Measurements from ENCODE around the gene ARRB2. TPM values are rescaled to one million over a fixed set of nuclear protein-coding genes. Genes with fewer than 3 reads are reported as not detected.
A peak's percentile ranks its signal among the peaks of the same experiment; 100 is the strongest.

ARRB2 gene
- total RNA-seq (2022) (20.7 and 25.1 TPM in 2 replicates), Bru-seq, nascent RNA (percentile 40 among the genes with signal in this experiment), BruChase-seq, experiment 1, labeled RNA remaining after a 6-hour chase (percentile 51 among the genes with signal in this experiment), BruChase-seq, experiment 2, labeled RNA remaining after a 2-hour chase (percentile 49 among the genes with signal in this experiment)
- long read RNA-seq, transcript ARRB2-216 (14 exons, 1,348 nt) = major isoform, 5 of 9 reads
- long read RNA-seq, partial matches to known transcripts = 0 of 9 reads
- long read RNA-seq, other reads (novel, unspliced or antisense) = 3 of 9 reads

DNA sequence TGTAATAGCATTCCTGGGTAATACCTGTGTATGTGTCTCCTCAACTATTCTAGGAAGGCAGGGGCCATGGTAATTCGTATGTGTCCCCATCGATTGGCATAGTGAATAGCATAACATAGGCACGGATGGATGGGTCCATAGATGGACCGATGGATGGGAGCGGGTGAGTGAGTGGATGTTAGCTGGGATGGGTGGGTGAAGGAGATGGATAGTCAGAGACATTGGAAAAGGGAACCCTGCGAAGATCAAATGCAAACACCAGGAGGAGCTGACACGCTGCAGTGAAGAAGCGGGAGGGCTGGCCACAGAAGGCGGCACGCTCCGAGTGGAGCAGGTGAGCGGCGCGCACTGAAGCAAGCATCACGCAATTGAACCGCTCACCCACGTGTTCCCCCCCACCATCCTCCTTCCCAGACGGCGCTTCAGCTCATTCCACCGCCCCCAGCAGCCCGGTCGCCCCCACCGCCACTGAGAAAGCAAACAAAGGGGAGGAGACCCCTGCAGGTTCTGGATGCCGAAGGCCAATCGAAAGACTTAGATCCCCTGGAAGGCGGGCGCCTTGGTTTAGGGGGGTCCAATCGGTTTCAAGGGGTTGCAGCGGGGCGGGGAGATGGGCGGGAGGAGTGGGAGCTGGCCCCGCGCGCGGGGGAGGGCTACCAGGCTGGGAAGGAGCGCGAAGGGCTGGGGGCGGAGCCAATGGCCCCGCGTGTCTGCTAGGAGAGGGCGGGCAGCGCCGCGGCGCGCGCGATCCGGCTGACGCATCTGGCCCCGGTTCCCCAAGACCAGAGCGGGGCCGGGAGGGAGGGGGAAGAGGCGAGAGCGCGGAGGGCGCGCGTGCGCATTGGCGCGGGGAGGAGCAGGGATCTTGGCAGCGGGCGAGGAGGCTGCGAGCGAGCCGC lies at the start of gene ARRB2:
ARRB2 (plus strand) TSS at position 839 of the 899 bp plus-strand sequence. CDS start 90 bp downstream, outside the sequence.
- DNase-seq (ENCODE audit: unreplicated experiment) = peak; percentile 97
- BruUV-seq (replicated peaks) = no TSS peak
- Mint-ChIP-seq H3K4me1 (ENCODE audit: insufficient read depth, unreplicated experiment) (peaks cover 11% of the 10 kb centered on the region), H3K9me3 (ENCODE audit: unreplicated experiment) (no peaks in the 10 kb centered on the region), H3K27me3 (ENCODE audit: insufficient read depth, unreplicated experiment) (no peaks in the 10 kb centered on the region), H3K27ac (ENCODE audit: low read depth, unreplicated experiment) (peak within 1 kb of the TSS; percentile 53), H3K36me3 (ENCODE audit: insufficient read depth, unreplicated experiment) (peaks cover 4% of the 10 kb centered on the region), H3K4me3 (ENCODE audit: unreplicated experiment) (peak within 1 kb of the TSS; percentile 66)
- POLR2A ChIA-PET = interaction anchor here (0.6 to 1.9 kb wide), 16 partner anchors 10 to 1832 kb away, joined by 3 to 14 read pairs (median 4); partner anchors contain the start of genes CXCL16, GLTPD2, MED11 and MINK1
- CTCF ChIA-PET = interaction anchor here (0.6 to 1.5 kb wide), 7 partner anchors 145 to 222 kb away, joined by 3 read pairs; partner anchors contain the start of genes CHRNE and GP1BA
- intact Hi-C loops (cut with micrococcal nuclease) = loop anchor here (1.0 to 2.0 kb wide), 3 partner anchors 21 to 179 kb away; partner anchors contain the start of gene MED11
- TF ChIP-seq, protein P1, sequence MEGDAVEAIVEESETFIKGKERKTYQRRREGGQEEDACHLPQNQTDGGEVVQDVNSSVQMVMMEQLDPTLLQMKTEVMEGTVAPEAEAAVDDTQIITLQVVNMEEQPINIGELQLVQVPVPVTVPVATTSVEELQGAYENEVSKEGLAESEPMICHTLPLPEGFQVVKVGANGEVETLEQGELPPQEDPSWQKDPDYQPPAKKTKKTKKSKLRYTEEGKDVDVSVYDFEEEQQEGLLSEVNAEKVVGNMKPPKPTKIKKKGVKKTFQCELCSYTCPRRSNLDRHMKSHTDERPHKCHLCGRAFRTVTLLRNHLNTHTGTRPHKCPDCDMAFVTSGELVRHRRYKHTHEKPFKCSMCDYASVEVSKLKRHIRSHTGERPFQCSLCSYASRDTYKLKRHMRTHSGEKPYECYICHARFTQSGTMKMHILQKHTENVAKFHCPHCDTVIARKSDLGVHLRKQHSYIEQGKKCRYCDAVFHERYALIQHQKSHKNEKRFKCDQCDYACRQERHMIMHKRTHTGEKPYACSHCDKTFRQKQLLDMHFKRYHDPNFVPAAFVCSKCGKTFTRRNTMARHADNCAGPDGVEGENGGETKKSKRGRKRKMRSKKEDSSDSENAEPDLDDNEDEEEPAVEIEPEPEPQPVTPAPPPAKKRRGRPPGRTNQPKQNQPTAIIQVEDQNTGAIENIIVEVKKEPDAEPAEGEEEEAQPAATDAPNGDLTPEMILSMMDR (IDR thresholded peaks at IDR 0.05; ENCODE audit: unreplicated experiment) = peak; percentile 55

DNA sequence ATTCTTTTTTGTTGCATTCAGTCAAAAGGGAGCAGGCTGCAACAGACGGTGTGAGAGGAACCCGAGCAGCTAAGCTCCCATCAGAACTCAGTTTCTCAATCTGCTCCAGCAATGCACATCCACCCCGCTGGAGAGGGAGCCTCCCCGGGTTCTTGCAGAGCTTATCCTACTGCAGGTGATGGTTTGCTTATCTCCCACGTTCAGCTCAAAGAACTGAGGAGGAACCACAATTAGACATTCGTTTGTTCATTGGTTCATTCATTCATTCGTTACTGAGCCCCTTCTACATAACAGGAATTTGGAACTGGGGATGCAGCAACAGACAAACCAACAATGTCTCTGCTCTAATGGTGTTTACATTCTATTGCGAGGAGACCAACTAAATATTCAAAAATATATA lies 46.7 kb upstream of the ARRB2 start:
- POLR2A ChIA-PET = no interaction called here
- no peak for DNase-seq (ENCODE audit: unreplicated experiment)
- TF ChIP-seq, protein P1 (IDR thresholded peaks at IDR 0.05; ENCODE audit: unreplicated experiment) = no peak
- no TSS peak for BruUV-seq (replicated peaks)
- Mint-ChIP-seq H3K36me3 (ENCODE audit: insufficient read depth, unreplicated experiment) (peaks cover 6% of the 10 kb centered on the region), H3K27ac (ENCODE audit: low read depth, unreplicated experiment) (no peak overlapping the region), H3K27me3 (ENCODE audit: insufficient read depth, unreplicated experiment) (peaks cover 54% of the 10 kb centered on the region), H3K4me3 (ENCODE audit: unreplicated experiment) (no peak overlapping the region), H3K9me3 (ENCODE audit: unreplicated experiment) (no peaks in the 10 kb centered on the region), H3K4me1 (ENCODE audit: insufficient read depth, unreplicated experiment) (no peaks in the 10 kb centered on the region)
- CTCF ChIA-PET = interaction anchor here (1.1 kb wide), 1 partner anchor 97 kb away, joined by 3 read pairs; no protein-coding TSS in a partner anchor
- intact Hi-C loops (cut with micrococcal nuclease) = no loop called here

DNA sequence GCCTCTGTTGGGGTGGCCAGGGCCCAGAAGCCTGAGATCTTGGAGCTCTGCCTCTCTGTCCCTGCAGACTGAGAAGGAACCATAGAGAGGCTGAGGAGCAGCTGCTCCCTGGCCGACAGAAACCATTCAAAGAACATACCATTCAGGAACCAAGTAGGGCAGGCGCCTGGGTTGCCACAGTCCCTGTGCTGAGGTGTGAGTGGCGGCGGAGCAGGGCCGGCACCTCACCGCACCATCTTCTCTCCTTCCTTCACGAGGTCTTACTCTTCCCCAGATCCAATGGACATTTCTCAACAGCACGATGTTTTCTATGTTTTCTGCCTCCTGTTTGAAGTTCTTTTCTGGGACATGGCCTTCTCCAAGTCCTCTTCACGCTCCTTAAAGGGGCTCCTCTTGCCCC lies 46.2 kb upstream of the ARRB2 start:
- intact Hi-C loops (cut with micrococcal nuclease) = no loop called here
- Mint-ChIP-seq H3K36me3 (ENCODE audit: insufficient read depth, unreplicated experiment) (peaks cover 6% of the 10 kb centered on the region), H3K27ac (ENCODE audit: low read depth, unreplicated experiment) (no peak overlapping the region), H3K27me3 (ENCODE audit: insufficient read depth, unreplicated experiment) (peaks cover 54% of the 10 kb centered on the region), H3K4me1 (ENCODE audit: insufficient read depth, unreplicated experiment) (no peaks in the 10 kb centered on the region), H3K4me3 (ENCODE audit: unreplicated experiment) (no peak overlapping the region), H3K9me3 (ENCODE audit: unreplicated experiment) (no peaks in the 10 kb centered on the region)
- DNase-seq (ENCODE audit: unreplicated experiment) = no peak
- TF ChIP-seq, protein P1 (IDR thresholded peaks at IDR 0.05; ENCODE audit: unreplicated experiment) = no peak
- POLR2A ChIA-PET = no interaction called here
- BruUV-seq (replicated peaks) = no TSS peak
- CTCF ChIA-PET = interaction anchor here (0.6 to 1.1 kb wide), 2 partner anchors 98 to 208 kb away, joined by 3 to 5 read pairs; no protein-coding TSS in a partner anchor

DNA sequence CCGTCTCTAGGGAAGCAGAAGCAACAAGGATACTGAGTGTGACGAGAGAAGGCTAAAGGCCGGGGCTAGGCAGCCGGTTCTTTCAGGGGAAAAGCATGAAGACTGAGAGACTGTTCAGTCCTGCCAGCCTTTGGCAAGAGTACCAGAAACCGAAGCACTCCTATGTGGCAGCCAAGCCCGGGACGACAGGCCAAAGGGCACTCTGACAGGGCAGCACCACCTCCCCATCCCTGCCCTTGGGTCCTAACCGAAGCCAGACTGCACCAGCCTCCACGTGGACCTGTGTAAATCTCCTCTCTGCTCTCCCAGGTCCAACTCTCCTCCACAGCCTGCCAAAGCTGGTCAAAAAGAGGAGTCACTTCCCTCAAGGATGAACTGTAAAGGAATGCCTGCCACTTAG lies 45.4 kb upstream of the ARRB2 start:
- TF ChIP-seq, protein P1 (IDR thresholded peaks at IDR 0.05; ENCODE audit: unreplicated experiment) = no peak
- ChIA-PET POLR2A (interaction anchor here (0.7 to 0.8 kb wide), 2 partner anchors 11 to 407 kb away, joined by 3 to 4 read pairs; no protein-coding TSS in a partner anchor), CTCF (interaction anchor here (0.6 kb wide), 1 partner anchor 209 kb away, joined by 5 read pairs; no protein-coding TSS in a partner anchor)
- no TSS peak for BruUV-seq (replicated peaks)
- intact Hi-C loops (cut with micrococcal nuclease) = no loop called here
- Mint-ChIP-seq H3K4me3 (ENCODE audit: unreplicated experiment) (no peak overlapping the region), H3K9me3 (ENCODE audit: unreplicated experiment) (no peaks in the 10 kb centered on the region), H3K4me1 (ENCODE audit: insufficient read depth, unreplicated experiment) (no peaks in the 10 kb centered on the region), H3K27ac (ENCODE audit: low read depth, unreplicated experiment) (no peak overlapping the region), H3K36me3 (ENCODE audit: insufficient read depth, unreplicated experiment) (peaks cover 6% of the 10 kb centered on the region), H3K27me3 (ENCODE audit: insufficient read depth, unreplicated experiment) (peaks cover 54% of the 10 kb centered on the region)
- no peak for DNase-seq (ENCODE audit: unreplicated experiment)

Measured in MCF 10A (cell line).